Breast epithelium (tissue), 3 donors: ENCODE measurements around the gene ADARB2.

Source experiments
- POLR2A ChIP-seq: fragments of 450-650 bp; IDR thresholded peaks from one replicate; pipeline ENCODE4 v1.6.1; 2016; ENCODE audit warnings: antibody characterized with exemption, mild to moderate bottlenecking, moderate library complexity
- POLR2AphosphoS5 ChIP-seq, 3 donors: sonication (generic); formaldehyde crosslinking; IDR thresholded peaks; one replicate each; pipeline ENCODE4 v1.6.1; 2017; ENCODE audit warnings: antibody characterized with exemption in 3 of 3
- TF ChIP-seq, protein P1 (sequence below), 3 donors: fragments of 450-650 bp; IDR thresholded peaks; one replicate each; pipeline ENCODE4 v1.5.1; 2016 to 2017; ENCODE audit warnings: antibody characterized with exemption in 3 of 3, mild to moderate bottlenecking in 3 of 3, moderate library complexity in 3 of 3

DNA sequence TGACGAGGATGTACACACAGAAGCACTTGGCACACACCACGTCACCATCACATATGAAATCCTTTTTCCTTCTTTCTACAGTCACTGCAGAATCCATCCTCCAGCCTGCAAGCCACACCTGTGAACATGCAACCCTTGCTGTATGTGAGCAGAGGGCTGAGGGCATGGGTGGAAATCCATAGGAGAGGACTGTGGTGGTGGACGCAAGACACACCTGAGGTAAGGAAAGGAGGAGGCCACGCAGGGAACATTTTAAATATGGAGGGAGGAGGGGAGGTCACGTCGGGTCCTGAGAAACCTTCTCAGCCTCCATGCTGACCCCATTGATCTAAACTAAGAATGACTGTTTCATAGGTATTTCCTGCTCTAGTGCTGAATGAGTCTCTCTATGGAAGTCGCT lies 28.6 kb downstream of the ADARB2 start:
- TF ChIP-seq, protein P1, sequence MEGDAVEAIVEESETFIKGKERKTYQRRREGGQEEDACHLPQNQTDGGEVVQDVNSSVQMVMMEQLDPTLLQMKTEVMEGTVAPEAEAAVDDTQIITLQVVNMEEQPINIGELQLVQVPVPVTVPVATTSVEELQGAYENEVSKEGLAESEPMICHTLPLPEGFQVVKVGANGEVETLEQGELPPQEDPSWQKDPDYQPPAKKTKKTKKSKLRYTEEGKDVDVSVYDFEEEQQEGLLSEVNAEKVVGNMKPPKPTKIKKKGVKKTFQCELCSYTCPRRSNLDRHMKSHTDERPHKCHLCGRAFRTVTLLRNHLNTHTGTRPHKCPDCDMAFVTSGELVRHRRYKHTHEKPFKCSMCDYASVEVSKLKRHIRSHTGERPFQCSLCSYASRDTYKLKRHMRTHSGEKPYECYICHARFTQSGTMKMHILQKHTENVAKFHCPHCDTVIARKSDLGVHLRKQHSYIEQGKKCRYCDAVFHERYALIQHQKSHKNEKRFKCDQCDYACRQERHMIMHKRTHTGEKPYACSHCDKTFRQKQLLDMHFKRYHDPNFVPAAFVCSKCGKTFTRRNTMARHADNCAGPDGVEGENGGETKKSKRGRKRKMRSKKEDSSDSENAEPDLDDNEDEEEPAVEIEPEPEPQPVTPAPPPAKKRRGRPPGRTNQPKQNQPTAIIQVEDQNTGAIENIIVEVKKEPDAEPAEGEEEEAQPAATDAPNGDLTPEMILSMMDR (IDR thresholded peaks at IDR 0.05), result no peak
- TF ChIP-seq POLR2A, result no peak
- TF ChIP-seq POLR2AphosphoS5 (IDR thresholded peaks at IDR 0.05), result no peak
